NCI-H526 treated with DMSO at 0.1 percent for 48 hours (cell line): ENCODE data around the gene TM9SF4.
A peak's percentile ranks its signal among the peaks of the same experiment; 100 is the strongest.
"Not testable (repeated sequence)": the region's sequence is repeated elsewhere in the genome, so short reads cannot be mapped to it uniquely, and the experiment has no call there.

Experiments used
- DNase-seq: peaks from one replicate; lab custom pipeline; 2025; lab: John Stamatoyannopoulos, UW

Gene TM9SF4

DNA sequence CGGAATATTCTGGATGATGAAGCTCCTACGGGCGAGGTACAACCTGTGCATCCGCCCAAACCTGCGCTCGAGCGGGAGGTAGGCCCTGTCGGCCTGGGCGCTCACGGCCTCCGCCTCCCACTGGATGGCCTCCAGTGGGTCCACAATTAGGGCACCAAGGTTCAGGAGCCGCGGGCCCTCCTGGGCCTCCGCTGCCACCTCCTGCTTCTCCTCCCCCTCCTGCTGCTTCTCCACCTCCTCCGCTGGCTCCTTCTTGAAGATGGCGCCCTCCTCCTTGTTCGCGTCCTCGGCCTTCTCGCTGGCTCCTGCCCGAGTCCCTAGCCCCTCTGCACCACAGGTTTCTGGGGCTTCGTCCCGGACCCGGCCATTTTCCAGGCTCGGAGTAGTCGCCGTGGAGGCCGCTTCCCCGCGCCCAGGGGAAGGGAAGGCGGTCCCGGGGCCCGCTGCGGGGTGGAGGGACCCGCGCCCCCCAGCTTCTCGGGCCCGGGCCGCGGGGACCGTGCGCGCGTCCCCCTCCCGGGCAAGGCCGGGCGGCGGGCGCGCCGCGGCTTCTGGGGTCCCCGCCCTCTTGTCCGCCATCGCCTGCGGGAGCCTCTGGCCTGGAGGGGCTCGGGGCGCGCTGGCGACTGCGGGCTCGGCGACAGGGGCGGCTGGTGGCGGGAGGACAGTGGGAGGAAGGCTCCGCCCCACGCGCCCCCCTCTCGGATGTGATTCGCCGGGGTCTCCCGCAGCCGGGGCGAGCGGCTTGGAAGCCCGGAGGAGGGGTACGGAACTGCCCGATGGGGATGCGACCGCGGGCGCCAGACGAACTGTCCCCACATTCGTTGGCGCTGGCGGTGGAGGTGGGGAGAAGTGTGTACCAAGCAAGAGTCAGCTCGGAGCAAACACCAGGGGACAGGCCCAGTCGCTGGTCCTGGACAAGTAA, 80.4 kb downstream of the TM9SF4 start:
- DNase-seq: peak; percentile 64

DNA sequence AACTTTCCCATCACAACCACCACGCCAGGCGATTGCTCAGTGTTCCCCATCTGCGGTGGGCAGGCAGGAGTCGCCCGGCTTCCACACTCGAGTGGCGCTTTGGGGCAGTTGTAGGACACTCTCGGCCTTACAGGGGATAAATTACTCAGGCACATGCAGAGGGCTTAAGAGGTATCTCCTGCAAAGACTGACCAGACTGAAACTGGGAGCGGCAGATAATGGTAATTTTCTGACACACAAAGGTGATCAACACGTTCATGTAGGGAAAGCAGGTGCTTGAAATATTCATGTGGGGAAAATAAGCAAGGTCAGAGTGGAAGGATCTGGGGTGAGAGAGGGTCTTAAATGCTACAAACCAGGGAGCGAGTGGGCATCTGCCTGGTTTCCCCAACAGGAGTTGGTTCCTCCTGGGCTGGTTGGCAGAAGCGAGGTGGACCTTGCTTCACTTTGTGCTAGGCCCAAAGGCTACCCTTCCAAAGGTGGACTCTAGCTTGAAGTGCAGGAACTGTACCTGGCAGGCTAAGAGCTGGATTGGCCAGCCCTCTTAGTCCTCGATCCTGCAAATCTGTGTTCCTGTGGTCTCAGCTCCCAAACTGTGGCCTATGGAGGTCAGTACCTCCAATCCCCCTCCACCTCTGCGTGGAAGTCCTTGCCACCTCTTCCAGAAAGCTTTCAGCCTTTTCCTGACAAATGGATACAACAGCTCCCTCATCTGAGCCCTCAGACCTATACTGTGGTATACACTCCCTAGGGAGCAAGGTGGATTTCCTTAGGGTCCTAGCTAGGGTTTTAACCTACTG, 81.3 kb downstream of the TM9SF4 start:
- DNase-seq: peak; percentile 64

DNA sequence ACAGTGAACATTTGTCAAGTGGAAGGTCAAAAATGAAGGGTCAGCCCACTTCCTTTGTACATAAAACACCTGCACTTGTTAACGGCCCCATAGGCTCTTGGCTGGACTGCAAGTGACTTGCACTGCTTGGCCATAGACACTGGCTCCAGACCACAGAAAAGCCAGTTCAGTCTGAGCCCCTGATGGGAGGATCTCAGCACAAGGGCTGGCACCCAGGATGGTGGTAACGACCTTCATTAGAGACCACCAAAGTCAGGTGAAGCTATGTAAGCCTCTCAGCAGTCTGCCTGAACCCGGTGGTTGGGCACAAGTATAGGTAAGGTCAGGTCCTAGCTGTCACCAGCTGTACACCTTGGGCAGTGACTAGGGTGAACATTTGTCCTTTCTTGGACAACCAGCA, 81.9 kb downstream of the TM9SF4 start:
- DNase-seq: no peak

DNA sequence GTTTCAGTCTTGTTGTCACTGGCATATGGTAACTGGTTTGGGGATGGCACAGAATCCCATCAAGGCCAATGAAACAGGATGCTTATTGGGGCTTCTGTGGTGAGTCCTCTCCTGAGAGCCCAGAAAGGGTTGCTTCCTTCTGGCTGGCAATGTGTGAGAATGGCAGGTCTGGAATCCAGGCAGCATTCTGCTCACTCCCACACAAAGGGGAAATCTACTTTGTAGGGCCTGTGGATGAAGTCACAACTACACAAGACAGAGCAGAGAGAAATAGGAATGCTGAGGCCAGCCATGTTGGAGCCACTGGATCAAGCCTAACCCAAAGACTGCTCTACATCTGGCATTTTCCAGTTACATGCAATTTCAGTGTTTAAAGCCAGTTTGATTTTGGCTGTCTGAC, 82.4 kb downstream of the TM9SF4 start:
- DNase-seq: no peak

DNA sequence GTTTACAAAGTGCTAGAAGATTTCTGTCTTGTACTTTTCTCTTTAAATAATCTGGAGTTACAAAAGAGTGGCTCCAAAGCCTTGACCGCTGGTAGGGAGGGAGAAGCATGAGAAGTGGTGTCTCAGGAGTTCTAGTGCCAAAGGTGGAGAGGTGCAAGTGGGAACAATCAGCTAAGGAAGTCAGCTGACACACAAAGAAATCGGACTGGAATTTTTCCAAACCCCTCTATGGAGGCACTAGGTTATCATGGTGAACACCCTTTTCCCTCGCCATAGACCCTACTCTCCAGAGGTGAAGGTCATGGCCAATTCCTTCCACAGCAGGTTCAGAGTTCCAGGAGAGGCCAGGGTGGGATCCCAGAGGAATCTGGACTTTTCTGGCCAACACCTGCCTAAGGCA, 83.2 kb downstream of the TM9SF4 start:
- no peak for DNase-seq

DNA sequence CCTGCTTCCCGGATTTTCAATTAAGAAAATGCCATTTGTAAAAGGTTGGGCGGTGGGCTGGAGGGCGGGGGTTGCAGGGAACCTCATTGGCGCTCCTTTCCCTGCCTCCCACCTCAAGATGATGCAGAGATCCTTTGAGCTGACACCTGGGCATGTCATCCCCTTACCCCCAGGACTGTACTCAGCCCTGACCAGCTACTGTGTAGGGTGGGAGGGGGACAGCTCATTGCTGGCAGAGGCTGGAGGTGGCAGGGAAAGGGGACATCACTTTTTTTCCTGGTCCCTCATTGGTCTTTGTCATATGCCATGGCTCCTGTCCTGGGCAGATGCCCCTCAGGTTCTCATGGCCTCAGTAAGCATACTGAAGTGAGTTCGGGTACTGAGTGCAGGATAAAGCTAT, 83.8 kb downstream of the TM9SF4 start:
- DNase-seq: not testable (repeated sequence)

DNA sequence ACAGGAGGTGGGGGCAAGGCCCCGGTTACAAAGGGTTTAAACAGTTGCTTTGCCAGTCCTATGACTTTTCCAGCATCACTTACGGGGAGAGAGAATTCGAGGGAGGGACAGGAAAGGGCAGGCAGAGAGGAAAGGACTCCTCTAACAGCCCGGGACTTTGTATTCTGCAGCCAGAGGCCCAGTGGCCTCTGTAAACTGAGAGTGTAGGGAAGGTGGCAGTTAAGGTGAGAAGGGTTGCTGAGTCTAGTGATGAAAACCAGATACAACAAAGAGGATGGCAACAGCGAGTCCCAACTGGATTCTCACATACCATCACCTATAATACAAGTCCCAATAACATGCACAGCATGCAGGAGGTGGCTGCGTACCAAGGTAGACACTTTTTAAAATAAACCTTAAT, 84.5 kb downstream of the TM9SF4 start:
- DNase-seq: no peak

DNA sequence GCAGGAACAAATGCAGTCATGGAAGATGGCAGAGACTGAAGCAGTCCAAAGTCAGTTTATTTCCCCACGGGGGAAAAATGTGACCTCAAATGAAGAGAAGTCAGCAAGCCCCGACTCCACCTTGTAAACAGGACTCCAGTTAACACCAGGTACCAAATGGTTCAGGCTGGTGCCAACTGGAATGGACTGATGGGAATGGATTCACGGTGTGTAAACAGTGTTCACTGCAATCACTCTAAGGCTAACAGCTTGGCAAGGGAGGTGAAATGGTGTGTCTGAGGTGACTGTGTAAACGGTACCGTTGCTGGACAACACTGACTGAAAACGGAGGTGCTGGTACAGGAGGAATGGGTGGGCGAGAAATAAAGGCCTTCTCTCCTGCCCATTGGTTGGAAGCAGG, 86.1 kb downstream of the TM9SF4 start:
- DNase-seq: no peak

DNA sequence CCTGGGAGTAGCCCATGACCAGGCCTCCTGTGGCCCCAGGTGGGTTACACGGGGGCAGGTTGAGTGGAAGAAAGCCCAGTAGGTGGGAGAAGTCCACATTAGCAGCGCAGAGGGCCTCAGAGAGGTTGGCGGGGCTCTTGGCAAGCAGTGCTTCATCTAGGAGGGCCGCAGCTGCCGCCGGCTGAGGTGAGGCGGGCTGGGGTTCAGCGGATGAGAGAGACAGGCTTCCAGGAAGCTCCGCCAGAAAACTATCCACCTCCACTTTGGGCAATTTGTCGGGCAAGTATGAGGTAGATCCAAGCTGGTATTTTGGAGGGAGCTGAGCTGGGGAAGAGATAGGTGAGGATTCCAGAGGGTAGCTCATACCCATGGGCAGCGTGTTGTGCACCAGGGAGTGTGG, 87.1 kb downstream of the TM9SF4 start:
- not testable (repeated sequence) for DNase-seq

DNA sequence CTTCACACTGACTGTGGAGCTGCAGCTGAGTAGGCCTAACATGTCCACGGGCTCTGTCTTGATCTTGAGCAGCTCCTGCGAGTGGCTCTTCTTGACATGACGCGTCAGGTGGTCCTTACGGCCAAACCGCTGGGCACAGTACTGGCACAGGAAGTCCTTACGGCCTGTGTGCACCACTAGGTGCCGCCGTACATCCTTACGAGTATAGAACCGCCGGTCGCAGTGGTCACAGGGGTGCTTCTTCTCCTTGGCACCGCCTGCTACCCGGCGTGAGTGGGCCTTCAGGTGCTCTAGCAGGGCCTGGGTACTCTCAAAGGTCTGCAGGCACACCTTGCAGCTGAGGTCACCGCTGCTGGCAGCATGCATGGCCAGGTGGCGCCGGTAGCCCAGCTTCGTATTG, 87.6 kb downstream of the TM9SF4 start:
- DNase-seq: not testable (repeated sequence)

DNA sequence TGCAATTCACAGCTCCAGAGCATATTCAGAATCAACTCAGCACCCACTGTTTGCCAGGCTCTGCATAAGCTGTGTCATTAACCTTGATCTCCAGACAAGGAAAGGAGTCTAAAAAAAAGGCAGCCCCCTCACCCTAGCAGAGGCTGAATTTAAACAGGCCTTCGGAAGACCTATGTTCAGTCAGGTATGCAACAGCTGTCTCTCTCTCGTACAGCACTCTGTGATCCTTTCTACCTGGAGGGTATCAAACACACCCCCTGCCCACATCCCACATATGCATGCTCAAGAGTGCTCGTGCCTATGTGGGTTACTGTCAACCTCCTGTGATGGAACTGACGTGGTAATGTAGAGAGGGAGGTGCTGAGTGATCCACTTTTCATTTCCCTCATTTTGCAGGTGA, 89.5 kb downstream of the TM9SF4 start:
- no peak for DNase-seq

DNA sequence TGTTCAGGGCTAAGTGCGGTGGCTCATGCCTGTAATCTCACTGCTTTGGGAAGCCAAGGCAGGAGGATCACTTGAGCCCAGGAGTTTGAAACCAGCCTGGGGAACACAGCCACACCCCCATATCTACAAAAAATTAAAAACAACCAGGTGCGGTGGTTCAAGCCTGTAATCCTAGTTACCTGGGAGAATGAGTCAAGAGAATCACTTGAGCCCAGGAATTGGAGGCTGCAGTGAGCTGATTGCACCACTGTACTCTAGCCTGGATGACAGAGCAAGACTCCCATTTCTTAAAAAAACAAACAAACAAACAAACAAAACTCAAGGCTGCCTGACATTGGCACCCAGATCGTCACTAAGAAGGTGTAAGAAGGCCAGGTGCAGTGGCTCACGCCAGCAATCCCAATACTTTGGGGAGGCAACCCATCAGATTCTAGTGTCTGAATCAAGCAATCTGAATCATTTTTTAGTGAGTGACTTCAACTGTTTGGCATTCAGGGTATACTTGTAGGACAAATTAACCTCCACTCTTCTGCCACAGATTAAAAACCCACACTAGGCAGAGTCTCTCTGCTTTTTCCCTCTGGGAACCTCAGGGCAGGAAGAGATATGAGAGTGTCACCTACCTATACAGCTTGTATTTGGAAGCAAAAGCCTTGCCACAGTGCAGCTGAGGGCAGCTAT, 91.9 kb downstream of the TM9SF4 start:
- DNase-seq: no peak

DNA sequence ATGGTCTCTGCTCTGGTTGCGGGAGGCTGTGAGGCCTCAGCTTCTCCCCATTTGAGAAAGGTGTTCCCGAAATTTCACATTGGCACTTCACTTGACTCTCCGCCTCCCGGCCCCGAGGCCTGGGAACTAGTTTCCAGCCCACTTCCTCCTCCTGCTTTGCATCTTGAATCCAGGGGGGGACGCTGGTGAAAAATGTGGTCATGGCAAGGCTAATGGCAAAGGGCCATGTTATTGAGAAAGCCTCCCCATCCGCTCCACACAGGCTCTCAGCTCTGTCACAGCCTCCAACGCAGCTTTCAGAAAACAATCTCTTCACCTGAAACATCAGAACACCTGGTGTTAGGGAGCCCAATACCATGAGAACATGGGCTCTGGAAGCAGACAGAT, 92.5 kb downstream of the TM9SF4 start:
- DNase-seq: no peak

DNA sequence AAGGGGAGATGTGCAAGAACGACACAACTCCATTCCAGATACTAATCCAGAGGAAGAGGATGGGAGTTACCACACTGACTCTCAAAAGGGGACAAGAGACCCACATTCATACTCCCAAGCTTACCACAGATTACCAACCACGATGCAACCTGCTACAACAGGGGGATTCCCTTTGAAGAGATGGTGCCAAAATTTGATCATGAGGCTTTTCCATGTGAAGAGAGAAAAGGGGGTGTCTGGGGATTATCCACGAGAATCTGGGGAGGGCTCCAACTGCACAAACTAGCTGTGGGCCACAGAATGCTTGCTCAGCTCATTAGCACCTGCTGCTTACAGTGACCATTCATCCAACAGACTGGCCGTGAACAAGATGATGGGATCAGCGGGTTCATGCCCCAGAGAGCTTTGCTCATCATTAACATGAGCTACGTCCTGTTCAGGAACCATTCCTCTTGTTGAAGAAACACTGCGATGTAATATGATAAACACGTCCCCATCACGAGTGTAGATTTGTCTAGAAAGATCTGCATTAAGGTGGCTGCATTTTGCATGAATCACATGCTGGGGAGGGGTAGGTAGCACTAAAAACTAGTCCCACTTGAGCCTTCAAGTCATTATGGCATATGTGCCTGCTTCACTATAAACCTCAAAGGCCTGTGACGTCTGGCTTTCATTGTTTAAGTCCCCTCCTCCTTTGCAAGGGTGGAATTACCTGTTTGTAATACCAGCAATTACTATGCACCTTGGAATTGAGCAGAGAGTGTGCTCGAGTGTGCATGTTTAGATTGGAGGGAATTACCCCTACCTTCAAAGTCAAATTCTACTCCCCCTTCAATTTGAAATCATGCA, 94.1 kb downstream of the TM9SF4 start:
- DNase-seq: no peak

DNA sequence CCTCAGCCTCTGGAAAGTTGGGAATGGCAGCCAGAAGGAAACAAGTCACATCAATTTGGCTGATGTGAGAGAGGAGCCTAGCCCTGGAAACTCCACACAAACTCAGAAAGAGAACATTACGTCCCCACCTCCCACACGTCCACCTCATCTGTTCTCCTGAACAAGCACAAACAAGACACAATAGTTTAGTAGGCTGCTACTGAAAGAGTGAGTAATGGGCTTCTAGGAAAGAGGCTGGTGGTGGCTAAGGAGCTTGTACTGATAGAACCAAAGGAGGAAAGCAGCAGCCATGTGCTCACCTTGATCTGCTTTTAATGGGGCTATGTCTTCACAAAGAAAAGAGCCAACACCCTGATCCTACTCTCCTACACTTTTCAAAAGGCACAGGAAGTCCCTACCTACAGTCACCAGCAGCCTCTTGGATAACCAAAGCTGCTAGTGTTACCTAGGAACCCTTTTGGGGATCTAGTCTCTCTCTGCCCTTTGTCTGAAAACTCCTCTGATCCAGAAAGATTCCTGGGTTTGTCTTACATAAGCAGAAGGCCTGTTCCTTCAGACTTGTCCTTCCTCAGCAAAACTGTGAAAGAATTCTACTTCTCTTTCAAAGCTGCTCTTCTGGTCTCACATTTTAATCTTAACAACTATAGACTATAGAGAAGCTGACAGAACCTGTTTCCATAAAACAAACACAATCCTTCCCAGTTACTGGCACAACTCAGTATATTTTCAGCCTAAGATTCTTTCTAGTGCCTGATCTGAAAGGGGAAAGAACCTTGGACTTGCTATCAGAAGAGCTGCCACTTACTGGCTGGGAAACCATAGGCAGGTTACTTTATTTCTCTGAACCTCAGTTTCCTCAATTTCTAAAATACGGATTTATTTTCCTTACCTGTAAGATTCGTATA, 94.9 kb downstream of the TM9SF4 start:
- DNase-seq: no peak

DNA sequence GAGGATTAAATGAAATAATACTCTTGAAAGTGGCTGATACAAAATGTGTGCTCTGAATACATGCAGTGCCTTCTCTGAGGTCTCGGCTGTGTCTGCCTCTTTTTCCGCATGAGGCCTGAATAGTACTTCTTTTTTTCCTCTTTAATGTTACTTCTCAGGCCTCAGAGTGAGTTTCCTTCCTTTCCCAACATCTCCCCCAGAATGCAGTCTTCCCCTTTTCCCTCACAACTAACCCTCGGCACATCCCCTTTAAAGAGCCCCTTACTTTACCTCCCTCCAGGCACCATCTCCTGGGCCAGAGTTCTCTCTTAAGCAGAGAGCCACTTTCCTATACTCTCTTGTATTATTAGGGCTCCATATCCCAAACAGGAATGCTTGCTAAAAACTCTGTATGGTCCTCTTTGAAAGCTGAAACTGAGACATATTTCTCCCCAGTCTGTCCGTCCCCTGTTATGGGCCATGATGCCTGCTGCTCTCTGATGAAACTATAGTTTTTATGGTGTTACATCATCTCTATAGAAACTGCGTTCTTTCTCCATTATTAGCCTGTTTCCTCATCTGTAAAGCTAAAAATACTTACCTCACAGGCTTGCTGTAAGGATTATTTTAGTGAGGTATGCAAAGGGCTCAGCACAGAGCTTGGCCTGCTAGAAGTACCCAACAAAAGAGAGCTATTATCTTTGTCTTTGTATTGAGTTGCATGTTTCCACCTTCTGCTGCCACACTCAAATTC, 95.8 kb downstream of the TM9SF4 start:
- no peak for DNase-seq

DNA sequence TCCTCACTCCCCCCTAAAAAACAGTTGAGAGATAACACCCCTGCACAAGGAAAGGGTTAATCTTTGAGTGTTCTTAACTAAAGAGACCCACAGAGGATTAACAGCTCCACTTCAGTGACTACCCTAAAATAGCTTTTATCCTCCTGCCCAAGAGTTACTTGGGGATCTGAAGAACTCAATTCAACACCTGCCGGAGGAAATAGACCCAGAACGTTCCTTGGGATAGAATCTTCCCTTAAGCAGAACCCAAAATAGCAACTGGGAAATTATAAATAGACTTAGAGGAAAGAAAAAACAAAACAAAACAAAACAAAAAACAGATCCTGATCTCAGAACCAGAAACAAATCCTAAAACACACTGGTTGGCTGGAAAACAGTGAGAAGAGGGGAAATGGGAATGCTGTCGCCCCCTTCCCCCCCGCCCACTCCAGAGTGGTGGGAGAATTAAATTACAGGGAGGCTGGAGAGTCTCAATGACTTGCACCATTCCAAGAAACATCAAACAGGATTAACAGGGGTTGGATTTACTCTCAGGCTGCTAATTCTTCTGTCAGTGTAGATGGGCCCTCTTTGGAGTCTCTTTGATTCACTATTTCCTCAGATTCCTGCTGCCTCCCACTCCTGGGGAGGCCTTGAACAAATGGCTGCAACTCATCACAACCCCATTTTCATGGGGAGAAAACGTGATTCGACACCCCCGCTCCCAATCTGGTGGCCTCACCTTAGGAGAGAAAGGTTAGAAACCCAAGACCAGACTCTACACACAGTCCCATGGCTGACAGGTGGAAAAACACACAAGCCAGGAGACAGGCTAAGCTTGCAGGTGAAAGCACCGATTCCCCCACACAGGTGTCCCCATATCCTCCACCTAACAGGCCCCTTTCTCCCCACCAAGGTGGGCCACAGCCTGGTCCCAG, 96.6 kb downstream of the TM9SF4 start:
- DNase-seq: no peak

DNA sequence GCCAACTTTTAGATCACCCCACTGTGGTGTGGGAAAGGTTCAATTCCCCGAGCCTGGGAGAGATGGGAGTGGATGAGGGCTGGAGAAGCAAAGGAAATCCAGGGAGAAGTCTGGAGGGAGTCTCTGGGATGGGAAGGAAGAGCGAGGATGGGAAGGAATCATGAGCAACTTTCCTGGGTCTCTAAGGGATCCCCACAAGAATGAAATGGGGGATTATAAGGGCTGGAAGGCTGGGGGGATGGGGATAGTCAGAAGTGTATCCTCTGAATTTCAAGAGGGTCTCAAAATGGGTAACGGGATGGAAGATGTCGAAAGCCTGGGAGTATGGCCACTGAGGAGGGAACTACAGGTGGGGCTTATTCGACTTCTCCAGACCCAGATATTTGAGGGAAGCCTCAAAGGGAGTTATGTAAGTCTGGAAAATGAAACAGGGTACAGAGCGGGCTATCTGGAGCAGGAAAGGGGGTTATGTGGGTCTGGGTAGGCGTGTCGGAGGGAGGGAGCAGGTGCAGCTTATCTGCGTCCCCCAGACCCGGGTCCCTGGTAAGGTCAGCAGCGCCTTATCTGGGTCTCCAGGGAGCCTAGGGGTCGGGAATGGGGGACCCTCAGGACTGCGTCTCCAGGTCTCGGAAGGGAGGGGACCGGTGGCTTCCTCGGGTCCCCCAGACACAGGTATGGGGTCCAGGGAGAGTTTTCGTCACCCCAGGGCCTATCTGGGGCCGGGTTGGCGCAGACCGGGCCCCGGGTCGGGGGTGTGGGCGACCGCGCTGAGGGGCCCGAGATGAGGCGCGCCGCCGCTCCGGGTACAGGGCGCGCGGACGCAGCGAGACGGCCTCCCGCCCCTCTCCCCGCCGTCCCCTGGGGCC, 97.5 kb downstream of the TM9SF4 start:
- no peak for DNase-seq
